Muscle of back (tissue), 11 donors: ENCODE results near the gene RRP1. TPM values are rescaled to one million over a fixed set of nuclear protein-coding genes. Genes with fewer than 3 reads are reported as not detected.

Experiments used
- DNase-seq, 3 donors: peaks; one replicate each; pipeline versions ENCODE4 v3.0.0 to v3.0.0-alpha.2; 2013
- polyA plus RNA-seq, 10 donors: library from polyadenylated mRNA; unstranded; fragments of 120-200 nt; gene quantifications; one replicate each; pipeline ENCODE4 v1.2.1, GENCODE V29; 2013; ENCODE audit not compliant: insufficient read length in 10 of 10

RRP1 gene
- polyA plus RNA-seq, 10 donors: 14.8 to 27.2 (median 18.5) TPM

DNA sequence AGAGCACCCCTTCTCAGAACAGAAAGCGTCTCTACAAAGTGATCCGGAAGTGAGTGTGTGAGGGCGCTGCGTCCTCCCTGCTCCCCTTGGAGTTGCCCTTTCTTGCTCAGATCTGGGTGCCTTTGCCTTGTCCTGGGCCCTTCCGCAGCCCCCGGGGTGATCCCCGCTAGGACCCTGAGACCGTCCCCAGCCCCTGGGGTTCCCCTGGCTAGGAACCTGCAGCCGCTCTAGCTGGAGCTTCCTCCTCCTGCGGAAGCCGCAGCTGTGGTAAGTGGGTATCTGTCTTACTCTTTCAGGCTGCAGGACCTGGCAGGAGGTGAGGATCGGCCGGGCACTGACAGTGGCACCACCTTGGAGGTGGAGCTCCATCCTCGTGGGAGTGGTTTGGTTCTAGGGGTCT, 11.2 kb downstream of the RRP1 start:
- no peak for DNase-seq

DNA sequence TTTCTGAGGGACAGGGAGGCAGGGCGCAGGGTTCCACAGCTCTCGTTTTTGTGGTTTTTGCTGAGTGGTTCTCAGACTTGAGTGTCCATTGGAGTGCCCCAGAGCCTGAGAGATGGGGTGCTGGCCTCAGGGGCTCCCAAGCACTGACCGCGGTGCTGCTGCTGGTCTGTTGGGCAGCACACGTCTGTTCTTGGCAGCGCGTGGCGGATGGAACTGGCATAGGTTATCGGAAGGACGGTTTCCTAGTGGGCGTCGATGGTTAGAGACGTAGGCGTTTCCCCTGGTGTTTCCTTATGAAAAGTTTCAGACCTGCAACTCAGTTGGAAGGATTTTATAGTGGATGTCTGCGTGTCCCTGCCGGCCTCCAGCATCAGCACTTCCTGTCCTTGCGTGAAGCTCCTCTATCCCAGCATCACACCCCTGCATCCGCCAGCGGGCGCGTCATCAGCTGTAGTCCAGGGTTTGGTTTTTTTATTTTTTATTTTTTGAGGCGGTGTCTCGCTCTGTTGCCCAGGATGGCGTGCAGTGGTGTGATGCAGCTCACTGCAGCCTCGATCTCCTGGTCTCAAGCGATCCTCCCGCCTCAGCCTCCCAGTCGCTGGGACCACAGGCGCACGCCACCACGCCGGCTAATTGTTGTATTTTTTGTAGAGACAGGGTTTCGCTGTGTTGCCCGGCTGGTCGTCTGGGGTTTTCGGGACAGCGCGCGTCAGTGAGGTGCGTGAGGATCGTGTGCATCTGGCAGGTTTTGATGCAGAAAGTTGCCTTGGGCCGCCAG, 11.8 kb downstream of the RRP1 start:
- no peak for DNase-seq

DNA sequence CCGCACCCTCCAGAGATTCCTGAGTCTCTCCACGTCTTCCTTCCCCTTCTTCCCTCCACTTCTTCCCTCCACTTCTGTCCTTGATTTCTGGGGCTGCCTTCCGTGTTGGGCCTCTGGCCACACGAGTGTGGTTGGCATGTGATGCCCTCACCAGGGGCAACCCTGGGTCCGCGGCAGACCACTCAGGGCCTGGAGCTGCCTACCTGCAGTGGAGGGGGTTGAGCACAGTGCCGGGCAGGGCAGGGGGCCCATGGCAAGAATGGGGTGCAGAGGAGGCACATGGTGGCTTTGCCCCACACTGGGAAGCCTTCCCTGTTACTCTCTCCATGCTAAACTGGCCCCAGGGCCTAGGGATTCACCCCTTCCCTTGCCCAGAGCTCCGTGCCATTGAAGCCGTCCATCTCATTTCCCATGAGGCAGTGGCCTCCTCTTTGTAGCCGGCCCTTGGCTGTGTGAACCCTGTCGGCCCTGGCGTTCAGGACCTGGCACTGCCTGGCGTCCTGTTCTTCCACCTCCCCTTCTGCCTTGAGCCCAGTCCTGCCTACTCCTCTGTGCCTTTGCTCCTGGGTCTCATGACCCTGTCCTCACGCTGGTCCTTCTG, 13.4 kb downstream of the RRP1 start:
- no peak for DNase-seq

DNA sequence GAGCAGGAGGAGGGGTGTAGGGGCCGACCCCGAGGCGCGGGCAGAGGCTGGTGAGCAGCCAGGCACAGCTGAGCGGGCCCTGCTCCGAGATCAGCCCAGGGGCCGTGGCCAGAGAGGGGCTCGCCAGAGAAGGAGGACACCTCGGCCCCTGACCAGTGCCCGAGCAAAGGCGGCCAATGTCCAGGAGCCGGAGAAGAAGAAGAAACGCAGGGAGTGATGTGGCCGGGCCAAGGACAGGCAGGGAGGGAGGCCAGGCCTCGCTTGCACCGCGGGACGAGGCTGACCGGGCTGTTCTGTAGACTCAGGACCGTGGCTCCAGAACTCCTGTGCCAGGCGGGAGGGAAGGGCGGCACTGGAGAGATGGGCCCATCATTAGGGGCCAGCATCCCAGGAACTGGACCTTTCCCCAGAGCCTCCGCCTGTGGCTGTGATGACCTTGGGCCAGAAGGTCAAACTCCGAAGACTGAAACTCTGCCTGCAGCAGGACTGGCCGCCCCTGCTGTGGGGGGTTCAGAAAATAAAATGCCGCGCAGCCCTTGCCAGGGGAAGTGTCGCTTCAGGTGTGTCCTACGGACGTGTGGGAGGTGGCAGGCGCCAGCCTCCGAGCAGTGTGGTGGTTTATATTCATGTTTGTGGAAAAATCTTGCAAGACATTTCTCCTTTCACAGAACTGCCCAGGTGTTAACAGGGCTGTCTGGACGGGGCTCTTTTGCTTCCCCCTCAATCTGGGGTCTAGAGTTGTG, 14.4 kb downstream of the RRP1 start:
- no peak for DNase-seq

DNA sequence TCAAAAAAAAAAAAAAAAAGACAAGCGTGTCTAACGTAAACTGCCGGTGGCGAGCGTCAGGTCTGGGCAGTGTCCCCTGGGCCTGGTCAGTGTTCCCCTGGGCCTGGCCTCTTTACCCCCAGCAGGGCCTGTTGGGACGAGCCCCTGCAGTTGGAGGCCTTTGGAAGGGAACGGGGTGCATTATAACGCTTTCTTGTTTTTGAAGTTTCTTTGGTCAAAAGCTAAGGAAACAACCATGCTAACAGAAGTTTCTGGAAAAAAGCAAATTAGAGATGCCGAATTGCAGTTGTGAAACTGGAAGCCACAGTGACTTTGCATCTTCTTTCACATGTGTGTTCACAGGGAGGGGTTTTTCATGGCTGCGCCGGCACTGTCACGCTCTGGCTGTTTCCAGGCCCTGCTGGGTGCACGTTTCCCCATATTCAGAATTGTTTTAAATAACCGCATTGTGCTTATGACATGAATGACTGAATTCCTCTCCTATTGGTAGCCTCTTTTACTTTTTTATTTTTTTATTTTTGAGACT, 16.0 kb downstream of the RRP1 start:
- no peak for DNase-seq

DNA sequence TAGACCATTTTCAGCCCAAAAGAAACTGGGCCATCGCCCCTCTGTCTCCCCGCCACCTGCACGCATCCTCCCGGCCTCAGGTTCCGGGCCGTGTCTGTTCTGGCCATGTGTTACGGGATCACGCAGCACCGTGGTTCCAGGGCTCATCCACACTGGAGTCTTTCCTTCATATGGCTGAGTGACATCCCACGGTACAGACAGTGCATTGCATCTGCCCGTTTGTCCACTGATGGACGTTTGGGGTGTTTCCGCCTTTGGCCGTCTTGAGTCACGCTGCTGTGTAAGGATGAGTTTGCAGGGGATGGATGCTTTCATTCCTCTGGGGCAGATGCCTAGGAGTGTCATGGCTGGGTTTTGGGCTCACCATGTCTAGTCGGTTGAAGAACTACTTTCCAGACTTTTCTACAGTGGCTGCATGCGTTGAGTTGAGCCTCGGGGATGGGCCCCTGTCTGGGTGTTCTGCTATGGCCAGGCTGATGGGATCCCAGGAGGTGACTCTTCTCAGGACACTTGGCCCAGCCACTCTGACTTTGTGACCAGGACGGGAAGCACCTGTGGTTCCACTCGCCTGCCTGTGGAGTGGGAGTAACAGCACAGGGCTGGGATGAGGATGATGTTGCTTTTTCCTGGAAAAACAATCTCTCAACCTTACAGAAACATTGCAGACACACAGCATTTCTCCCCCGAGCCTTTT, 16.8 kb downstream of the RRP1 start:
- DNase-seq: no peak

DNA sequence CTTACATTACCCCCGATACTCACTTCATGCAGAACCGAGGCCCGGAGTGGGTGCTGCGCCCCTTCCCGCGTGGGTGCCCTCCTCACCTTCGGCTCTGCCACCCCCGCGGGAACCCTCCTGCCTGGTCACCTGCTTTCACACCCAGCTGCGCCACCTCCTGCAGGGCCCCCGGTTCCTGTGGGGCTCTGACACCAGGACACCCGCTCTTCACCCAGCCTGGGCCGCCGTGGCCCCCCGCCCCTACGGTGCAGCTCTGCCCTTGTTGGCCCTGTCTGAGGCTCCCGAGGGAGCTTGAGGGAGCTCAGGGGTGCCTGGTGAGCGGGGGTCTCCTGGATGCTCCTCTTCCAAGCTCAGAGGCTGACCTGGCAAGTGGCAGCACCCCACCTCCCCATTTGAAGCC, 19.0 kb downstream of the RRP1 start:
- DNase-seq: no peak

DNA sequence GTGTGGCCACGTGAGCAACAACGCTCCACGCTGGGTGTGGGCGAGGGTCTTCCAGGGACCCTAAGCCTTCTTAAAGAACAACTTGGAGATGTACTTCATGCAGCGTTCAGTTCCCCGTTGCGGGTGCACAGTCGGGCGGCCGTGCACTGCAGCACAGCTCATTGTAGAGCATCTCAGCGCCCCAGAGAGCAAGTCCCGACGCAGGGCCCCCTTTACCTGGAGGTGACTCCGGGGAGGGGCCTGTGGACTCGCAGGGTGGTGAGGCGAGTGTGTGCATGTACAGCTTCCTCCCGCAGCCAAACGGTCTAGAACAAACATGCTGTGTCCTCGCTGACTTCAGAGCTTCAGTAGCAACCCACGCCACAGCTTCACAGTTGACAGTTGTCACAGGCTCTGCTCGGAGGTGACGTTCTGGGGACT, 19.5 kb downstream of the RRP1 start:
- no peak for DNase-seq

DNA sequence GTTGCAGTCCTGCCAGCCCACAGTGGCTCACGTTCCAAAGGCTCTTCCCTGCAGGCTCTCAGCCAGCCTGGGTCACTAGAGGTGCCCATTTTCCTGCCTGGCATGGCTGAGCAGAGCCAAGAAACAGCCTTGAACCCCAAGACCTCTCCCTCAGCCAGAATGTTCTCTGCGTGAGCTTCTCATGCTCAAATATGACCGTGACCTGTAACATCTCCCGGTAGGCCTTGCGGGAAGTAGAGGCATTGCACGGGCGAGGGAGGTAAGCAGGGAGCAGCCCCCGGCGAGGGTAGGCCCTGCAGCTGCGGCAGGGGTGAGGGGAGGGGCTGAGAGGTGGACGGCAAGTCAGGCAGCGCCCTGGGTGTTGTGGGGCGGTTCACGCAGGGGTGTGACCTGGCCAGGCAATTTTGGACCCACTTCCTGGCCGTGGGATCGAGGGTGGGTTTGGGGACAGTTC, 20.0 kb downstream of the RRP1 start:
- no peak for DNase-seq

DNA sequence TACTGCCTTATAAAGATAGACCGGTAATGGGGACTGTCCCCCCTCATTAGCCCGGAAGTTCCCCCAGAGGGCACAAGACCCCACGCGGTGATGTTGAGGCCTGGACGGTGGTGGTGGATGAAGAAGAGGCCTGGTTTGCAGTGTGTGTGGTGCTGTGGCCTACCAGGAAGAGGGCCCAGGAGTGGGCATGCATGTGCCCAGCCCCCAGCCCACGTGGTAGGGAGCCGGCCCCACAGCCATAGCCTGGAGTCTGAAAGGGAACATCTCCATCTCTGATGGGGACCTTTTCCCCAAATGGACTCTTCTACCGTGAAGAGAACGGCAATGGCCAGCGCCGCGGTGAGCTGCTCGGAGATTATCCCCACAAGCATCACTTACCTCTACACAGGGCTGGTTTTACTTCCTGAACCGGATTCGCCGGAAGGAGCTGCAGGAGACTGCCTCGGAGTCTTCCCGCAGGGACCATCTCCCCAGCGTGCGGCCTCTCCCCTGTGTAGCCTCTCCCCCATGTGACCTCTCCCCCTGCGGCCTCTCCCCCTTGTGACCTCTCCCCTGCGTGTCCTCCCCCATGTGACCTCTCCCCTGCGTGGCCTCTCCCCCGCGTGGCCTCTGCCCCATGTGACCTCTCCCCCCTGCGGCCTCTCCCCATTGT, 20.6 kb downstream of the RRP1 start:
- DNase-seq: no peak

DNA sequence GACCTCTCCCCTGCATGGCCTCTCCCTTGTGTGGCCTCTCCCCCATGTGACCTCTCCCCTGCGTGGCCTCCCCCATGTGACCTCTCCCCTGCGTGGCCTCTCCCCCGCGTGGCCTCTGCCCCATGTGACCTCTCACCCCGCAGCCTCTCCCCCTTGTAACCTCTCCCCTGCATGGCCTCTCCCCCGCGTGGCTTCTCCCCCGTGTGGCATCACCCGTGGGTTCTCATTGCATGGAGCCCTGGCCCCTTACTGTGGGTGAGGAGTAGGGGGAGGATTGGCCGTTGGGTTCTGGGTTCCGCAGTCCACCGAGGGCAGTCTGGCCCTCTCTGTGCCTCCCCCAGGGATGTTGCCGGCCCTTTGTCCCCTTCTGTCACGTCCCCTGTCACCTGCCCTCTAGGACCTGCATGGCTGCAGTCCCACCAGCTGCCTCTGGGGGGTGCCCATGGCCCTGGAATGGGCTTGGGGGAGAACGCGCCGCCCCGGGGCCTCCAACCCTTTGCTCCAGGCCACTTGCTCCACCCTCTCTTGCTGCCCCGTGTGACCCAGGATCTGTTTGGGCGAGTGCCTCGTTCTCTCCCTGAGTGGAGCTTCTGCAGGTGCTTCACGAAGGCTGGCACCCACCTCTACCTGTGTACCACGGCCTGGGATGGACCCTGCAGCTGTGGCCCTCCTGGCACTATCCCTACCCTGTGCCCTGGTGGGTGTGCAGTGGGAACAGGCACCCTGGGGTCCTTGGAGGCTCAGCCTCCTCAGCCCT, 21.3 kb downstream of the RRP1 start:
- peak; percentile 39 to 81 (median 65) for DNase-seq

DNA sequence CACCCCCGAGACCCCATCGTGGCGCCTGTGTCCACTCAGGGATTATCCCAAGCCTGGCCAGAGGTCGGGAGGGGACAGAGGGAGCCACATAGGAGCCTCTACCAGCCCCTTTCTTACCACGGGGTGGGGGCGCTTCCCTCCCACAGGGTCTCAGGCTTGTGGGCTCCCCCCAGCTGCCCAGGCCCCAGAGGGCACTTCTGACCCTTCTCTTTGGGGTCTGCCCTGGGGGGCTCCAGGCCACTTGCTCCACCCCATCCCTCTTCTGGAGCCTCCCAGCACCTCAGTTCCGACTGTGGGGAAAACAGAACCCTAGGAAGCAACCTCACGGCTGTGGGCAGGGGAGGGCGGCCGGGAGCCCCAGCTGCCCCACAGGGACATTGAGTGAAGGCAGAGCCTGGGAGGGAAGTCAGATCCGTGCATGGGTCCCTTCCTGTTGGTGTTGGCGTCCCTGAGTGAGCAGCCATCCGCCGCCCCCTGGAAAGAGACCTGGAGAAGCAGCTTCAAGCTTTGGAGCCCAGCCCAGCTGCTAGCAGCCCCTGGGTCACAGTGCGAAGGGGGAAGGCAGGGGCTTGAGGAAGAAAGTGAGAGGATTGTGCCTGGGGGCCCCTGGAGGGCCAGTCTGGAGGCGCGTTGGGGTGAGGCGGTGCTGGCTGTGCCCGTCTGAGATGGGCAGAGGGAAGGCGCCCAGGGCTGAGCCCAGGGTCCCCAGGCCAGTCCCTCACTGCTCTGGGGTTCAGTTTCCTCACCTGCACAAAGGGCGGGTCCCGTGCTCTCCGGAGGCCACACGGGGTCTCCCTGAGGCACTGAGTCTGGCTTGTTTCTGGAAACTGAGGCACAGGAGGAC, 22.1 kb downstream of the RRP1 start:
- peak in 1 of 3 donors; percentile 30 for DNase-seq

DNA sequence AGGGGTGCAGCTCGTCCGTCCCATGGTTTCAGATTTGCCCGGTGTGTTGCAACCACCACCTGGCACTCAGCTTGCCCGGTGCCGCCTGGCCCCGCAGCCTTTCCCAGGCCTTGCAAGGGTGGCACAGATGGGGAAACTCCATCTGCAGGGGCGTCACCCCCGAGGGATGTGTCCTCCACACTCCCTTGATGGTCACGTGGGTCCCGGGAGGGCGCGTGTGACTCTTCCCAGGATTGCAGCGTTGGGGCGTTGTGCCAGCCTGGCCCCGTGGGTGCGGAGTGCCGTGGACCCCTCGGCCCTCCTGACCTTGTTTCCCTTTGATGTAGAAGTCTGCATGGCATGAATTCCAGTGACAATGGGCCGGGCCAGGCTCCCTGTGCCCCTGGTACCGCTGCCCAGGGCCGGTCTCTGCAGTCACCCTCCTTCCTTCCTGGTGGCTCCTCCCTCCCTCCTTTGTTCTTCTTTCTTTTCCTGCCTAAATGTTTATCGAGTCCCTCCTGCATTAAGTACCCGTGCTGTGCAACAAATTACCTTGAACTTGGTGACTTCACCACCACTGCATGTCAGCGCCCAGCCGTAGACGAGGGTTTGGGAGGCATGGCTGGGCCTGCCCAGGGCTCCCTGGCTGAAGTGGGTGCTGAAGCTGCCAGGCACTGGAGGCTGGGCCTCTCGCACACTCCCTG, 22.9 kb downstream of the RRP1 start:
- DNase-seq: peak in 1 of 3 donors; percentile 32

DNA sequence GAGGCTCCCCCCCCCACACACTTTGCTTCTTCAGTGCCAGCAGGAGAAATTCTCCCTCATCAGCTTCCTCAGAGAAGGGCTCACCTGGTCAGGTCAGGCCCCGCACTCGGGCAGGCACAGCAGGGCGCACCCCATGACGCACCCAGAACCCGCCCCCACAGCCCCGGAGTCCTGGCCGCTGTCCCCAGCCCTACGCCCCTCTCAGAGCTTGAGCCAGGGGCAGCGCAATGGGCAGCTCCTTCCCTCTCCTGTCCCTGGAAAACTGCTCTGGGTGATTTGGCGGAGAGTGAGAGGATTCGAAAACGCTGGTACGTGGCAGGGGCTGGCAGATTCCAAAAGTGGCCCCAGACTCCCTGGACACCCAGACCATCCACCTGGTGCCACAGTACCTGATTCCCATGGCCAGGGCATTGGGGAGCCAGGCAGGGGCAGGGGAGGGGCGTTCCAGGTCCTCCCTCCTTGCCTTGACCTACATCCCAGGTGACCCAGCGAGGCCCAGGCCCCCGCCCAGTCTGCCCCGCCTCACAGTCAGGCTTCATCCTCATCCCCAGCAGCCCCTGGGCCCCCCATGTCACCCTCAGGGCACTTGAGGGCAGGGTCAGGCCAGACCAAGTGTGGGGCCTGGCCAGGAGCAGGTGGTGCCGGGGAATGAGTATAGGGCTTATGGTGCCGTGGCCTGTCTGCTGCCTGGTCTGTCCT, 23.7 kb downstream of the RRP1 start:
- no peak for DNase-seq

DNA sequence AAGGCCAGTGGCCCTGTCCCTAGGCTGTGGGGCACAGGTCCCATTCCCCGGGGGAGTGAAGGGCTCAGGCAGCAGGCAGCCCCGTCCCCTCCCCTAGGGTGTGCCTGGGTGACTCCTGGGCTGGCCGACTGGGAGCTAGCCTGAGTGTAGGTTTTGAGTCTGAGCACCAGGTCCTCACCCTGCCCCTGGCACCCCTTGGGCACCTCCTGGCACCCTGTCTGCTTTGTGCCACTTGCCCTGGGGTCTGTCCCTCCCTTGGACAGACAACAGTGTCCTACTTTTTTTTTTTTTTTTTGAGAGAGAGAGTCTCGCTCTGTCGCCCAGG, 24.2 kb downstream of the RRP1 start:
- DNase-seq: no peak

DNA sequence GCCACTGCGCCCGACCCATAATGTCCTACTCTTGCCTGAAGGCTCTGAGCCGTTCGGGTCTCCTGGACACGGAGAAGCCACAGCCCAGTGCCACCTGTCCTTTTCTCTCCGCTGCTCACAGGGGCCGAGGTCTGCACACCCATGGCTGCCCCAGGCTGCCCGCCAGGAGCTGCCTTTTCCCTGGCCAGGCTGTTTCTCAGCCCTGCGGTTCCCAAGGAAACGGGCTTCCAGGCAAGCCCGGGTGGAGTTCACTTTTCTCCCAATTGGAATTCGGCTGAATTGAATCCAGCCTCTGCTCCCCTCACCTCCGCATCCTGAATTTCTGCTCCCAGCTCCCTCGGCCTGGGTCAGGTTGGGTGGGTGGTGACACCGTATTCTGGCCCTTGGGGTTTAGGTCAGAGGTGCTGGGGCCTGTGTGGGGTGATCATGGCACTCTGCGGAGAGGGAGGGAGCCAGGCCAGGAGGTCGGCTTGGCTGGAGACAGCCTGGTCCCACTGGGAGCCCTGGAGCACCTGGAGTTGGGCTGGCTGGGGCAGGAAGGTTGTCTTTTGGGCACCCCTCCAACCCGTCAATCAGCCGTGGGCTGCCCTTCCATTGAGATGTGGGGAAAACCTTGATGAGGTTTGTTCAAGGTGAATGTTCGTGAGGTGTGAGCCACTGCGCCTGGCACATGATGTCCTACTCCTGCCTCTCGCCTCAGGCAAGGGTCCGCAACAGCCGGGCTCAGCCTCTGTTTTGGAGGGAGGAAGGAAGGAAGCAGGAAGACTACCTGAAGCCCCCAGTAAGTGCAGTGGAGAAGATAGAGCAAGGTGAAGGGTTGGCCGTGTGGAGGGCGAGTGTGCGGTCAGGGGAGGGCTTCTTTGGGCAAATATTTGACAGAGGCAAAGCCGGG, 25.1 kb downstream of the RRP1 start:
- DNase-seq: peak in 1 of 3 donors; percentile 31

DNA sequence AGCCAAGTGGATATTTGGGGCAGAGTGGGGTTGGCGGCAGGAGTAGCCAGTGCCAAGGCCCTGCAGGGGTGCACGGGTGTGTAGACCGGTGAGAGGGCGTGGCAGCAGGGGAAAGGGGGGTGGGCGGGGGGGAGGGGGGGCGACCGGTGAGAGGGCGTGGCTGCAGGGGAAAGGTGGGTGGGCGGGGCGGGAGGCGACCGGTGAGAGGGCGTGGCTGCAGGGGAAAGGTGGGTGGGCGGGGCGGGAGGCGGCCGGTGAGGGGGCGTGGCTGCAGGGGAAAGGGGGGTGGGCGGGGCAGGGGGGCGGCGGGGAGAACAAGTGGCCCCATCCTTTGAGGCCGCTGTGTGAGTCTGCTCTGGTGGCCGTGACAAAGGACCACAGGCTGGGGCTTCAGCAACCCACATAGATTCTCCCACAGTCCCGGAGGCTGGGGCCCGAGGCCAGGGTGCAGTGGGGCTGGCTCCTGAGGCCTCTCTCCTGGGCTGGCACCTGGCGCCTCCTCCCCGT, 25.8 kb downstream of the RRP1 start:
- DNase-seq: no peak
